Endothelial cell of umbilical vein (primary cell): ENCODE data around the gene CLOCK. TPM values are rescaled to one million over a fixed set of nuclear protein-coding genes. Genes with fewer than 3 reads are reported as not detected.

Experiments
- BruUV-seq: library from RNA; stranded (reverse); fragments of 400-500 nt; replicated peaks from 2 replicates; lab custom pipeline; 2021; lab: Mats Ljungman, UMichigan
- CTCF ChIA-PET: fragments of 300-600, 350-600 bp; sonication (Branson Sonifier 250); formaldehyde crosslinking; loops from one replicate; lab custom pipeline; 2021; ENCODE audit warnings: antibody characterized with exemption, inconsistent platforms; lab: Charles Lee
- POLR2A ChIA-PET: fragments of 300-600, 350-600 bp; sonication (Branson Sonifier 250); formaldehyde crosslinking; loops from one replicate; lab custom pipeline; 2021; ENCODE audit warnings: antibody characterized with exemption, inconsistent platforms; lab: Charles Lee
- DNase-seq: peaks from one replicate; pipeline ENCODE4 v3.0.0-alpha.2; 2011; ENCODE audit warnings: low read depth, low spot score
- FAIRE-seq: peaks from 2 replicates; lab custom pipeline; 2011; peaks lifted over from hg19 to GRCh38; lab: Jason Lieb, UNC
- H2AFZ ChIP-seq: 2 replicates; pipeline ENCODE4 v1.6.0; 2012; ENCODE audit warnings: low read depth, low read length, control low read depth, inconsistent platforms
- H3K27ac ChIP-seq: 2 replicates; pipeline ENCODE4 v1.5.1; 2011; ENCODE audit warnings: low read depth, mild to moderate bottlenecking, control low read depth, low read length, moderate library complexity; ENCODE audit not compliant: insufficient read depth
- H3K27me3 ChIP-seq, 2 experiments: 2 replicates each; pipeline versions ENCODE4 v1.6.0 to v1.6.1; 2011; ENCODE audit warnings: low read length in 2 of 2, mixed read lengths in 1 of 2; ENCODE audit not compliant: control insufficient read depth in 2 of 2, insufficient read depth in 2 of 2
- H3K36me3 ChIP-seq, 2 experiments: 2 replicates in 1 of 2; 3 replicates in 1 of 2; pipeline ENCODE4 v1.5.1; 2011; ENCODE audit warnings: low read length in 2 of 2, mild to moderate bottlenecking in 1 of 2, moderate library complexity in 1 of 2; ENCODE audit not compliant: control insufficient read depth in 2 of 2, insufficient read depth in 2 of 2; ENCODE audit errors: extremely low read depth in 1 of 2
- H3K4me1 ChIP-seq: 3 replicates; pipeline ENCODE4 v1.5.1; 2011; ENCODE audit warnings: mild to moderate bottlenecking, low read length; ENCODE audit not compliant: control insufficient read depth, insufficient read depth; ENCODE audit errors: extremely low read depth
- H3K4me2 ChIP-seq: 2 replicates; pipeline ENCODE4 v1.6.1; 2011; ENCODE audit warnings: low read length, control low read depth, mixed read lengths; ENCODE audit not compliant: insufficient read depth
- H3K4me3 ChIP-seq, 3 experiments: fragments of 200-600 bp in 1 of 3; sonication (generic), shearing (Covaris generic) in 1 of 3; replicated peaks in 1 of 3; 2 replicates each; pipeline ENCODE4 v1.5.1; 2011 to 2016; ENCODE audit warnings: control low read depth in 3 of 3, low read length in 3 of 3, mild to moderate bottlenecking in 2 of 3, inconsistent platforms in 1 of 3, low read depth in 1 of 3, moderate library complexity in 1 of 3; ENCODE audit not compliant: insufficient read depth in 1 of 3
- H3K79me2 ChIP-seq: 2 replicates; pipeline ENCODE4 v1.6.0; 2012; ENCODE audit warnings: low read length, inconsistent platforms; ENCODE audit not compliant: control insufficient read depth, insufficient read depth
- H3K9ac ChIP-seq: replicated peaks from 2 replicates; pipeline ENCODE3; 2011; ENCODE audit warnings: low read length, control low read depth; ENCODE audit not compliant: insufficient read depth; ENCODE audit errors: extremely low read depth
- H3K9me1 ChIP-seq: replicated peaks from 3 replicates; pipeline ENCODE4 v1.6.0; 2011; ENCODE audit warnings: mild to moderate bottlenecking, low read length; ENCODE audit not compliant: control insufficient read depth, insufficient read depth; ENCODE audit errors: extremely low read depth
- H3K9me3 ChIP-seq: replicated peaks from 2 replicates; pipeline ENCODE4 v1.5.1; 2012; ENCODE audit warnings: low read length, inconsistent platforms; ENCODE audit not compliant: control insufficient read depth, insufficient read depth
- H4K20me1 ChIP-seq: replicated peaks from 2 replicates; pipeline ENCODE3; 2011; ENCODE audit warnings: mild to moderate bottlenecking, low read length; ENCODE audit not compliant: control insufficient read depth, insufficient read depth; ENCODE audit errors: extremely low read depth
- CTCF ChIP-seq, 2 donors: IDR thresholded peaks; 1 replicate in 1 of 2; 2 replicates in 1 of 2; pipeline ENCODE4 v1.5.1; 2011; ENCODE audit warnings: low read length in 2 of 2, mild to moderate bottlenecking in 2 of 2, moderate library complexity in 2 of 2, control low read depth in 1 of 2, inconsistent platforms in 1 of 2, low read depth in 1 of 2; ENCODE audit not compliant: insufficient read depth in 1 of 2; ENCODE audit errors: extremely low read depth in 1 of 2
- EZH2 ChIP-seq: IDR thresholded peaks from 2 replicates; pipeline ENCODE4 v1.6.1; 2012; ENCODE audit warnings: borderline replicate concordance, low read depth, mild to moderate bottlenecking, moderate library complexity, low read length, inconsistent platforms; ENCODE audit not compliant: severe bottlenecking
- FOS ChIP-seq: IDR thresholded peaks from 2 replicates; pipeline ENCODE4 v1.6.1; 2011; ENCODE audit warnings: mild to moderate bottlenecking, low read length, moderate library complexity, borderline replicate concordance; ENCODE audit not compliant: insufficient read depth
- GATA2 ChIP-seq: IDR thresholded peaks from 2 replicates; pipeline ENCODE4 v1.7.0; 2011; ENCODE audit warnings: low read depth, mild to moderate bottlenecking, moderate library complexity, mixed read lengths, low read length; ENCODE audit not compliant: insufficient read length, insufficient read depth
- JUN ChIP-seq: IDR thresholded peaks from 2 replicates; pipeline ENCODE4 v1.6.1; 2011; ENCODE audit warnings: borderline replicate concordance, low read depth; ENCODE audit not compliant: insufficient read length, insufficient read depth
- MAX ChIP-seq: IDR thresholded peaks from 2 replicates; pipeline ENCODE4 v1.6.1; 2011; ENCODE audit not compliant: insufficient read depth, insufficient read length
- MYC ChIP-seq: IDR thresholded peaks from one replicate; pipeline ENCODE4 v1.6.1; 2011; ENCODE audit warnings: mild to moderate bottlenecking, low read depth, low read length
- POLR2A ChIP-seq: IDR thresholded peaks from 2 replicates; pipeline ENCODE4 v1.6.1; 2012; ENCODE audit warnings: low read depth, mild to moderate bottlenecking, control low read depth, low read length
- POLR2AphosphoS5 ChIP-seq: IDR thresholded peaks from 2 replicates; pipeline ENCODE4 v1.6.1; 2012; ENCODE audit warnings: low read depth, mild to moderate bottlenecking, control low read depth, low read length, moderate library complexity; ENCODE audit not compliant: insufficient read depth
- dilution Hi-C: fragments of 300-500 bp; cut with MboI; formaldehyde crosslinking; loops from one replicate; pipeline ENCODE4 v1.15.0; 2019; ENCODE audit warnings: low sequenced_read_pairs; ENCODE audit not compliant: extremely low pct_ligation_motif_present
- intact Hi-C: fragments of 100-400 bp; cut with micrococcal nuclease; formaldehyde crosslinking; loops from one replicate; pipeline ENCODE4 v1.10.0; 2022
- polyA plus RNA-seq, 4 experiments: library from polyadenylated mRNA; depleted of rRNA in 3 of 4; stranded (reverse) in 3 of 4; unstranded in 1 of 4; fragments of >200 nt; gene quantifications; 2 replicates each; pipeline versions ENCODE4 v1.2.1 to v1.2.3, GENCODE V29; 2011 to 2012; ENCODE audit warnings: missing spikeins in 1 of 4
- total RNA-seq: library from RNA; stranded (reverse); gene quantifications from 2 replicates; pipeline ENCODE4 v1.2.3, GENCODE V29; 2021

CLOCK gene
- total and polyA plus RNA-seq, 2 donors (not counting 3 experiments of a cell fraction or from before 2014, with no cell fraction given), result 7.5 to 23.8 TPM

GRCh38 chr4:55491486-55491885 is 55.2 kb downstream of the CLOCK start:
- dilution Hi-C loops, result no loop called here
- Histone ChIP-seq H3K4me3 (no peak overlapping the region), H3K4me2 (no peak overlapping the region), H3K9me1 (no peaks in the 10 kb centered on the region), H3K9ac (no peak overlapping the region), H4K20me1 (no peaks in the 10 kb centered on the region), H3K27me3 (no peaks in the 10 kb centered on the region), H3K9me3 (no peaks in the 10 kb centered on the region), H2AFZ (no peak overlapping the region), H3K27ac (no peak overlapping the region), H3K36me3 (peaks cover 2 to 5% of the 10 kb centered on the region in 2 experiments), H3K79me2 (peaks cover 10% of the 10 kb centered on the region), H3K4me1 (no peaks in the 10 kb centered on the region)
- TF ChIP-seq POLR2AphosphoS5 (no peak), JUN (no peak), POLR2A (no peak), FOS (no peak), MAX (no peak)
- no peak for FAIRE-seq
- ChIA-PET POLR2A (no interaction called here), CTCF (no interaction called here)
- no peak for DNase-seq
- intact Hi-C loops, result no loop called here
- no TSS peak for BruUV-seq

DNA sequence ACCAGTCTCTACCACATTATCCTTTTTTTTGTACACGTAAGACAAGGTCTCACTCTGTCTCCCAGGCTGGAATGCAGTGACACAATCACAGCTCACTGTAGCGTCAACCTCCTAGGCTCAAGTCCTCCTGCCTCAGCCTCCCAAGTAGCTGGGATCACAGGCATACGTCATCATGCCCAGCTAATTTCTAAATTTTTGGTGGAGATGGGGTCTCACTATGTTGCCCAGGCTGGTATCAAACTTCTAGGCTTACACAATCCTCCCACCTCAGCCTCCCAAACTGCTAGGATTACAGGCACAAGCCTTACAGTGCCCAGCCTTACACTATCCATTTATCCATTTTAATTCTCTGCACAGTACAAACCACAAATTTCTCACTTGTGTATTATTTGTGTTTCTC is 58.0 kb downstream of the CLOCK start:
- dilution Hi-C loops (no loop called here), intact Hi-C loops (no loop called here)
- TF ChIP-seq FOS (no peak), GATA2 (no peak), JUN (no peak), MYC (no peak), MAX (no peak), POLR2A (no peak), CTCF (IDR thresholded peaks at IDR 0.05; ENCODE audit: extremely low read depth in 1 of 2, insufficient read depth in 1 of 2, low read depth in 1 of 2, low read length in 2 of 2) (no peak), EZH2 (no peak), POLR2AphosphoS5 (no peak)
- no peak overlapping the region for H3K4me3 ChIP-seq
- H3K9me1 ChIP-seq, result no peaks in the 10 kb centered on the region
- no peaks in the 10 kb centered on the region for H4K20me1 ChIP-seq
- no peaks in the 10 kb centered on the region for H3K27me3 ChIP-seq
- H3K9me3 ChIP-seq, result no peaks in the 10 kb centered on the region
- no peak overlapping the region for H2AFZ ChIP-seq
- FAIRE-seq (no peak), DNase-seq (no peak)
- CTCF ChIA-PET, result no interaction called here
- no peak overlapping the region for H3K9ac ChIP-seq
- H3K27ac ChIP-seq, result no peak overlapping the region
- no TSS peak for BruUV-seq
- no peaks in the 10 kb centered on the region for H3K4me1 ChIP-seq
- peaks cover 7% of the 10 kb centered on the region for H3K79me2 ChIP-seq
- POLR2A ChIA-PET, result no interaction called here
- peaks cover 2 to 5% of the 10 kb centered on the region in 2 experiments for H3K36me3 ChIP-seq
- H3K4me2 ChIP-seq, result no peak overlapping the region
